ENCODE data around the gene ZFHX3. TPM values are rescaled to one million over a fixed set of nuclear protein-coding genes. Genes with fewer than 3 reads are reported as not detected.

Gene ZFHX3
- total and polyA plus RNA-seq, 2 of the 8 experiments (the other 6 are each of a cell fraction or from before 2014, with no cell fraction given): 0.08 to 0.99 TPM

GRCh38 chr16:73086108-73086507 lies 38.2 kb upstream of the ZFHX3 start (continued):
- TF ChIP-seq EZH2 (IDR thresholded peaks at IDR 0.05; ENCODE audit: low read depth, low read length, severe bottlenecking) (no peak), YY1 (IDR thresholded peaks at IDR 0.05; ENCODE audit: low read depth, low read length) (no peak)
